Endothelial cell of umbilical vein (primary cell): ENCODE measurements around the gene NDUFB6. TPM values are rescaled to one million over a fixed set of nuclear protein-coding genes. Genes with fewer than 3 reads are reported as not detected.

Experiments
- BruUV-seq: library from RNA; stranded (reverse); fragments of 400-500 nt; replicated peaks from 2 replicates; lab custom pipeline; 2021; lab: Mats Ljungman, UMichigan
- CTCF ChIA-PET: fragments of 300-600, 350-600 bp; sonication (Branson Sonifier 250); formaldehyde crosslinking; loops from one replicate; lab custom pipeline; 2021; ENCODE audit warnings: antibody characterized with exemption, inconsistent platforms; lab: Charles Lee
- POLR2A ChIA-PET: fragments of 300-600, 350-600 bp; sonication (Branson Sonifier 250); formaldehyde crosslinking; loops from one replicate; lab custom pipeline; 2021; ENCODE audit warnings: antibody characterized with exemption, inconsistent platforms; lab: Charles Lee
- DNase-seq: peaks from one replicate; pipeline ENCODE4 v3.0.0-alpha.2; 2011; ENCODE audit warnings: low read depth, low spot score
- FAIRE-seq: peaks from 2 replicates; lab custom pipeline; 2011; peaks lifted over from hg19 to GRCh38; lab: Jason Lieb, UNC
- H2AFZ ChIP-seq: 2 replicates; pipeline ENCODE4 v1.6.0; 2012; ENCODE audit warnings: low read depth, low read length, control low read depth, inconsistent platforms
- H3K27ac ChIP-seq: 2 replicates; pipeline ENCODE4 v1.5.1; 2011; ENCODE audit warnings: low read depth, mild to moderate bottlenecking, control low read depth, low read length, moderate library complexity; ENCODE audit not compliant: insufficient read depth
- H3K27me3 ChIP-seq, 2 experiments: 2 replicates each; pipeline versions ENCODE4 v1.6.0 to v1.6.1; 2011; ENCODE audit warnings: low read length in 2 of 2, mixed read lengths in 1 of 2; ENCODE audit not compliant: control insufficient read depth in 2 of 2, insufficient read depth in 2 of 2
- H3K36me3 ChIP-seq, 2 experiments: 2 replicates in 1 of 2; 3 replicates in 1 of 2; pipeline ENCODE4 v1.5.1; 2011; ENCODE audit warnings: low read length in 2 of 2, mild to moderate bottlenecking in 1 of 2, moderate library complexity in 1 of 2; ENCODE audit not compliant: control insufficient read depth in 2 of 2, insufficient read depth in 2 of 2; ENCODE audit errors: extremely low read depth in 1 of 2
- H3K4me1 ChIP-seq: 3 replicates; pipeline ENCODE4 v1.5.1; 2011; ENCODE audit warnings: mild to moderate bottlenecking, low read length; ENCODE audit not compliant: control insufficient read depth, insufficient read depth; ENCODE audit errors: extremely low read depth
- H3K4me2 ChIP-seq: 2 replicates; pipeline ENCODE4 v1.6.1; 2011; ENCODE audit warnings: low read length, control low read depth, mixed read lengths; ENCODE audit not compliant: insufficient read depth
- H3K4me3 ChIP-seq, 3 experiments: fragments of 200-600 bp in 1 of 3; sonication (generic), shearing (Covaris generic) in 1 of 3; replicated peaks in 1 of 3; 2 replicates each; pipeline ENCODE4 v1.5.1; 2011 to 2016; ENCODE audit warnings: control low read depth in 3 of 3, low read length in 3 of 3, mild to moderate bottlenecking in 2 of 3, inconsistent platforms in 1 of 3, low read depth in 1 of 3, moderate library complexity in 1 of 3; ENCODE audit not compliant: insufficient read depth in 1 of 3
- H3K79me2 ChIP-seq: 2 replicates; pipeline ENCODE4 v1.6.0; 2012; ENCODE audit warnings: low read length, inconsistent platforms; ENCODE audit not compliant: control insufficient read depth, insufficient read depth
- H3K9ac ChIP-seq: replicated peaks from 2 replicates; pipeline ENCODE3; 2011; ENCODE audit warnings: low read length, control low read depth; ENCODE audit not compliant: insufficient read depth; ENCODE audit errors: extremely low read depth
- H3K9me1 ChIP-seq: replicated peaks from 3 replicates; pipeline ENCODE4 v1.6.0; 2011; ENCODE audit warnings: mild to moderate bottlenecking, low read length; ENCODE audit not compliant: control insufficient read depth, insufficient read depth; ENCODE audit errors: extremely low read depth
- H3K9me3 ChIP-seq: replicated peaks from 2 replicates; pipeline ENCODE4 v1.5.1; 2012; ENCODE audit warnings: low read length, inconsistent platforms; ENCODE audit not compliant: control insufficient read depth, insufficient read depth
- H4K20me1 ChIP-seq: replicated peaks from 2 replicates; pipeline ENCODE3; 2011; ENCODE audit warnings: mild to moderate bottlenecking, low read length; ENCODE audit not compliant: control insufficient read depth, insufficient read depth; ENCODE audit errors: extremely low read depth
- CTCF ChIP-seq, 2 donors: IDR thresholded peaks; 1 replicate in 1 of 2; 2 replicates in 1 of 2; pipeline ENCODE4 v1.5.1; 2011; ENCODE audit warnings: low read length in 2 of 2, mild to moderate bottlenecking in 2 of 2, moderate library complexity in 2 of 2, control low read depth in 1 of 2, inconsistent platforms in 1 of 2, low read depth in 1 of 2; ENCODE audit not compliant: insufficient read depth in 1 of 2; ENCODE audit errors: extremely low read depth in 1 of 2
- EZH2 ChIP-seq: IDR thresholded peaks from 2 replicates; pipeline ENCODE4 v1.6.1; 2012; ENCODE audit warnings: borderline replicate concordance, low read depth, mild to moderate bottlenecking, moderate library complexity, low read length, inconsistent platforms; ENCODE audit not compliant: severe bottlenecking
- GATA2 ChIP-seq: IDR thresholded peaks from 2 replicates; pipeline ENCODE4 v1.7.0; 2011; ENCODE audit warnings: low read depth, mild to moderate bottlenecking, moderate library complexity, mixed read lengths, low read length; ENCODE audit not compliant: insufficient read length, insufficient read depth
- JUN ChIP-seq: IDR thresholded peaks from 2 replicates; pipeline ENCODE4 v1.6.1; 2011; ENCODE audit warnings: borderline replicate concordance, low read depth; ENCODE audit not compliant: insufficient read length, insufficient read depth
- MYC ChIP-seq: IDR thresholded peaks from one replicate; pipeline ENCODE4 v1.6.1; 2011; ENCODE audit warnings: mild to moderate bottlenecking, low read depth, low read length
- POLR2A ChIP-seq: IDR thresholded peaks from 2 replicates; pipeline ENCODE4 v1.6.1; 2012; ENCODE audit warnings: low read depth, mild to moderate bottlenecking, control low read depth, low read length
- POLR2AphosphoS5 ChIP-seq: IDR thresholded peaks from 2 replicates; pipeline ENCODE4 v1.6.1; 2012; ENCODE audit warnings: low read depth, mild to moderate bottlenecking, control low read depth, low read length, moderate library complexity; ENCODE audit not compliant: insufficient read depth
- dilution Hi-C: fragments of 300-500 bp; cut with MboI; formaldehyde crosslinking; loops from one replicate; pipeline ENCODE4 v1.15.0; 2019; ENCODE audit warnings: low sequenced_read_pairs; ENCODE audit not compliant: extremely low pct_ligation_motif_present
- intact Hi-C: fragments of 100-400 bp; cut with micrococcal nuclease; formaldehyde crosslinking; loops from one replicate; pipeline ENCODE4 v1.10.0; 2022
- polyA plus RNA-seq, 4 experiments: library from polyadenylated mRNA; depleted of rRNA in 3 of 4; stranded (reverse) in 3 of 4; unstranded in 1 of 4; fragments of >200 nt; gene quantifications; 2 replicates each; pipeline versions ENCODE4 v1.2.1 to v1.2.3, GENCODE V29; 2011 to 2012; ENCODE audit warnings: missing spikeins in 1 of 4
- total RNA-seq: library from RNA; stranded (reverse); gene quantifications from 2 replicates; pipeline ENCODE4 v1.2.3, GENCODE V29; 2021

NDUFB6 gene
- total and polyA plus RNA-seq, 2 donors (not counting 3 experiments of a cell fraction or from before 2014, with no cell fraction given) = 53.5 to 59.2 TPM

DNA sequence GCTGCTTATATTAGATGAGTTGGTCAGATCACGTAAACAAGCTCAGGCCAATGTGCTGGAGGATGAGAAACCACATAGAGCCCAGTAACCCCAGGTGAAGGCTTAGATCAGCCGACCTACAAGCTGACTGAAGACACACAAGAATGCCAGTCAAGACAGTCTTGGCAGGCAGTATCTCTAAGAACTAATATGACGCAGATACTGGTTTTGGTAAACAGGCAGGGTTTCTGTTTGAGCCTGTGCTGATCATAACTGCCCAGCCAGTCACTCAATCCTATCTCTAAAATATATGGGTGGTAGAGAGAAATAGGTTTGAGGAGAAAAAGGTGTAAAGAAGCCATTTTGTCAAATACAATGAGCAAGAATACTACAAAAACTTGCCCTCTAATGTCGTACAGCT is 39.1 kb downstream of the NDUFB6 start:
- no peak overlapping the region for H3K27ac ChIP-seq
- H3K9me3 ChIP-seq = no peaks in the 10 kb centered on the region
- H3K9me1 ChIP-seq = no peaks in the 10 kb centered on the region
- intact Hi-C loops = no loop called here
- H4K20me1 ChIP-seq = no peaks in the 10 kb centered on the region
- DNase-seq = no peak
- H3K4me3 ChIP-seq = no peak overlapping the region
- ChIA-PET POLR2A (no interaction called here), CTCF (interaction anchor here (0.6 to 1.1 kb wide), 2 partner anchors 38 to 48 kb away, joined by 4 read pairs; no protein-coding TSS in a partner anchor)
- FAIRE-seq = no peak
- no peaks in the 10 kb centered on the region for H3K36me3 ChIP-seq
- no peaks in the 10 kb centered on the region for H3K4me1 ChIP-seq
- BruUV-seq = no TSS peak
- no peaks in the 10 kb centered on the region for H3K79me2 ChIP-seq
- H3K27me3 ChIP-seq = no peaks in the 10 kb centered on the region
- TF ChIP-seq EZH2 (no peak), MYC (no peak), CTCF (IDR thresholded peaks at IDR 0.05; ENCODE audit: extremely low read depth in 1 of 2, insufficient read depth in 1 of 2, low read depth in 1 of 2, low read length in 2 of 2) (no peak), GATA2 (no peak), POLR2AphosphoS5 (no peak), POLR2A (no peak), JUN (no peak)
- H3K9ac ChIP-seq = no peak overlapping the region
- no peak overlapping the region for H2AFZ ChIP-seq
- H3K4me2 ChIP-seq = no peak overlapping the region
- dilution Hi-C loops = no loop called here
